Muscle of arm (tissue), 12 donors: ENCODE data around the gene NRAP. TPM values are rescaled to one million over a fixed set of nuclear protein-coding genes. Genes with fewer than 3 reads are reported as not detected.

Experiments used
- polyA plus RNA-seq, 12 donors: library from polyadenylated mRNA; unstranded; fragments of 120-200 nt; gene quantifications; one replicate each; pipeline ENCODE4 v1.2.1, GENCODE V29; 2013; ENCODE audit not compliant: insufficient read length in 12 of 12

Gene NRAP
- polyA plus RNA-seq, 12 donors = 5.2 to 72.1 (median 7.7) TPM; not detected in 1

Other genes starting within 250 kb of the NRAP start
- gene HABP2, start 111.0 kb downstream of the NRAP start, polyA plus RNA-seq = 1 to 10 TPM in 1 of 12 donors, under 1 TPM in 8, not detected in 3; 0.05 to 1.2 (median 0.13) TPM
- gene CASP7, start 15.9 kb upstream of the NRAP start, polyA plus RNA-seq = 10 to 100 TPM in 11 of 12 donors, not detected in 1; 10.9 to 24.6 (median 18.3) TPM
- gene PLEKHS1, start 87.6 kb upstream of the NRAP start, polyA plus RNA-seq = under 1 TPM in 7 of 12 donors, not detected in 5; 0.06 to 0.44 (median 0.09) TPM
- 1 to 10 TPM in 11 of 12 donors, not detected in 1; 5.7 to 7.4 (median 6.8) TPM for gene DCLRE1A, start 190.0 kb upstream of the NRAP start, polyA plus RNA-seq
- 10 to 100 TPM in 11 of 12 donors, not detected in 1; 12.1 to 24.0 (median 15.2) TPM for gene NHLRC2, start 190.6 kb upstream of the NRAP start, polyA plus RNA-seq